OCI-LY1 (cell line): ENCODE data around the gene PLEKHA6.

Source experiments
- EZH2 ChIP-seq: fragments of 200-600 bp; sonication (generic), shearing (Covaris generic); IDR thresholded peaks from 2 replicates; pipeline ENCODE4 v1.8.0; 2017; ENCODE audit warnings: borderline replicate concordance, mixed run types, mild to moderate bottlenecking, antibody characterized with exemption, low read length, moderate library complexity, mixed read lengths
- TF ChIP-seq, protein P1 (sequence below): fragments of 200-600 bp; sonication (generic), shearing (Covaris generic); IDR thresholded peaks from 2 replicates; pipeline ENCODE4 v1.5.1; 2017; ENCODE audit warnings: mild to moderate bottlenecking, antibody characterized with exemption, low read length, moderate library complexity, mixed read lengths

DNA sequence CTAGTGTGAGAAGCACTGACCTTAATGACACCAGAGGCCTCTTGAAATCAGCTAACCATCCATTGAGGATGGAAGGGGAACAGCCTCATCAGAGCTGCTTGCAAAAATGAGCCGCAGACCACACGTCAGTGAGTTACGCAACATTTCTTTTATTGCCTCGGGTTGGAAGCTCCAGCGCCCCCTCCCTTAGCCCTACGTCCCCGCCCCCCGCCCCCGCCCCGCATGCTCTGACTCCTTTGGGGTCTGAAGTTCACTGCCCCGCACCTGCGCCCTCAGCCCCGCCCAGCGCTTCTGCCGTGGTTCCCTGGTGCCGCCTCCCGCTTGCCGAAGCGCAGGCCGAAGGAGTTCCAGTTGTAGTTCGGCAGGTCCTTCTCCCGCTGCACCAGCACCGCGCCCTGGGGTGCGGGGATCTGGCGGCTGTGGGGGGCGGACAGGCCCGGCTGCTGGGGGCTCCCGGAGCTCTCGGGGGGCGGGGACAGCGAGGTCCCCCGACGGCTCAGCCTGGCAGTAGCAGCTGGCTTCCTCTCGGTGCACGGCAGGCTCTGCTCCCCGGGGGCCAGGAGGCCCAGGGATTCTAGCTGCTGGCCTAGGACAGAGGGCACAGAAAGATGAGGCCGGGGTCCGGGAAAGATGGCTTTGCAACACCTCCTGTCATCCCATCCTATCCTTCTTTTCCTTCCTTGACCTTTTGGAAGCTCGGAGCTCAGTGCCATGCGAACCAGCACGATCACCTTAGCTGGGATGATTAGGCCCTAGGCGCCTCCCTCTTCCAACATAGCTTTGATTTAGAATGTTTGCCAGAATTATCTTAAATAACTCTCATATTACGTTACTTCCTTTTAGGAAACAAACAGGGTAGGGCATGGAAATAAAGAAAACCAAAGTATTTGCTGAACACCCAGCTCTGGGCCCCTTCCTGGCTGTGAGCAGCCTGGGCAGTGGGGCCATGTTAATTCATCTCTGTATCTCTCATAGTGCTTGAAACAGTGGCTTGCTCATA is 169.2 kb downstream of the PLEKHA6 start:
- TF ChIP-seq, protein P1, sequence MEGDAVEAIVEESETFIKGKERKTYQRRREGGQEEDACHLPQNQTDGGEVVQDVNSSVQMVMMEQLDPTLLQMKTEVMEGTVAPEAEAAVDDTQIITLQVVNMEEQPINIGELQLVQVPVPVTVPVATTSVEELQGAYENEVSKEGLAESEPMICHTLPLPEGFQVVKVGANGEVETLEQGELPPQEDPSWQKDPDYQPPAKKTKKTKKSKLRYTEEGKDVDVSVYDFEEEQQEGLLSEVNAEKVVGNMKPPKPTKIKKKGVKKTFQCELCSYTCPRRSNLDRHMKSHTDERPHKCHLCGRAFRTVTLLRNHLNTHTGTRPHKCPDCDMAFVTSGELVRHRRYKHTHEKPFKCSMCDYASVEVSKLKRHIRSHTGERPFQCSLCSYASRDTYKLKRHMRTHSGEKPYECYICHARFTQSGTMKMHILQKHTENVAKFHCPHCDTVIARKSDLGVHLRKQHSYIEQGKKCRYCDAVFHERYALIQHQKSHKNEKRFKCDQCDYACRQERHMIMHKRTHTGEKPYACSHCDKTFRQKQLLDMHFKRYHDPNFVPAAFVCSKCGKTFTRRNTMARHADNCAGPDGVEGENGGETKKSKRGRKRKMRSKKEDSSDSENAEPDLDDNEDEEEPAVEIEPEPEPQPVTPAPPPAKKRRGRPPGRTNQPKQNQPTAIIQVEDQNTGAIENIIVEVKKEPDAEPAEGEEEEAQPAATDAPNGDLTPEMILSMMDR: no peak
- no peak for TF ChIP-seq EZH2
